ENCODE data around the gene NACC2.

Gene NACC2

DNA sequence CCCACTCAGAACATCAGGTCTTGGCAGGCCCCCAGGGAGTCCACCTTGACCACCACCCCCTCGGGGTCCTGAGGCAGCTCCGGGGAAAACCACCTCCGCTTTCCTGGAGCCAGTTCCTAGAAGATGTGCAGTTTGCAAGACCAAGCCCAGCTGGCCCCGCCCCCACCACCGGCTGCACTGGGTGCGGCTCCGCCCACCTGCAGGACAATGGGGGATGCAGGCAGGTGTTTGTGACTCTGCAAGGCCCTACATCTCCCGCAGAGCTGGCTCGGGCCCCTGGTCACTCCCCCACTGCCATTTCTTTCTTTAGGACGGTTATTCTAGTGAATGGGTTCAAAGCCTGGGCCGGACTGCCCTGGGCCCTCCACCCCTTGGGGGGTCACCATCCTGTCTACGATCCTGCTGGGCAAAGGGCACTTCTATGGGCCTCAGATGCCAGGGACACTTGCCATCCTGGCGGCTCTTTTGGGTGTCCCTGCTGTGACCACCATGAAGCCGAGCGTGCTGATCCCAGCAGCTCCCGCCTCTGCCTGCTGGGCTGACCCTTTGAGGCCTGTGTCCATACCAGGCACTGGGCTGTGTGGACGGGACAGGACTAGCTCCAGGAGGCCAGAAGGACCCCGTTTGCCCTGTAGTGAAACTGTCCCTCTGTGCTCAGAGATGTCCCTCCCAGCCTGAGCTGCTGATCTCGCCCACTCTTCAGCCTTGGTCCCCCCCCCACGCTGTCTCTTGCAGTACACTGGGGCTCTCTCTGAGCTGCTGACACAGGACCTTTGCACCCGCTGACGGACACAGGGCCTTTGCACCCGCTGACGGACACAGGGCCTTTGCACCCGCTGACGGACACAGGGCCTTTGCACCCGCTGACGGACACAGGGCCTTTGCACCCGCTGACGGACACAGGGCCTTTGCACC, 5.9 kb upstream of the NACC2 start:
- H3K4me3 ChIP-seq (ENCODE audit: low read depth, low read length), result no peak overlapping the region
- no peak overlapping the region for H2AFZ ChIP-seq (ENCODE audit: low read length, unreplicated experiment)
- H3K4me1 ChIP-seq (ENCODE audit: control insufficient read depth, insufficient read depth, low read length, unreplicated experiment), result peaks cover 10% of the 10 kb centered on the region
- no peaks in the 10 kb centered on the region for H3K36me3 ChIP-seq (ENCODE audit: insufficient read depth, low read length)
- no peak overlapping the region for H3K27ac ChIP-seq (ENCODE audit: low read depth, low read length)
- H3K27me3 ChIP-seq (ENCODE audit: insufficient read depth, low read length), result no peaks in the 10 kb centered on the region
- no peaks in the 10 kb centered on the region for H3K79me2 ChIP-seq (ENCODE audit: control insufficient read depth, insufficient read depth, low read length, unreplicated experiment)

DNA sequence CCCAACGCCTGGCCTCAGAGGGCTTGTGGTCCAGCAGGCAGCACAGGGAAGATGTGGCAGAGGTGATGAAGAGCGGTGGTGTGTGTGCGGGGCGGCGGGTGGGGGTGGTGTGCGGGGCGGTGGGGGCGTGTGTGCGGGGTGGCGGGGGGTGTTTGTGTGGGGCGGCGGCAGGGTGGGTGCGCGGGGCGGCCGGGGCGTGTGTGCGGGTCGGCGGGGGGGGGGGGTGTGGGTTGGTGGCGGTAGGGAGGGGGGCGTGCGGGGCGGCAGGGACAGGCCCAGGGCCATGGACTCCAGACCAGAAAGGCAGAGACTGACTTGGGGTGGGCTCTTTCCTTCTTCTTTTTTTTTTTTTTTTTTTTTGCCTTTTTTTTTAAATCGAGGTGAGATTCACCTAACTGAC, 4.5 kb upstream of the NACC2 start:
- no peak overlapping the region for H2AFZ ChIP-seq (ENCODE audit: low read length, unreplicated experiment)
- H3K27me3 ChIP-seq (ENCODE audit: insufficient read depth, low read length), result no peaks in the 10 kb centered on the region
- no peaks in the 10 kb centered on the region for H3K36me3 ChIP-seq (ENCODE audit: insufficient read depth, low read length)
- no peak overlapping the region for H3K4me3 ChIP-seq (ENCODE audit: low read depth, low read length)
- no peak overlapping the region for H3K27ac ChIP-seq (ENCODE audit: low read depth, low read length)
- no peaks in the 10 kb centered on the region for H3K4me1 ChIP-seq (ENCODE audit: control insufficient read depth, insufficient read depth, low read length, unreplicated experiment)
- H3K79me2 ChIP-seq (ENCODE audit: control insufficient read depth, insufficient read depth, low read length, unreplicated experiment), result no peaks in the 10 kb centered on the region

DNA sequence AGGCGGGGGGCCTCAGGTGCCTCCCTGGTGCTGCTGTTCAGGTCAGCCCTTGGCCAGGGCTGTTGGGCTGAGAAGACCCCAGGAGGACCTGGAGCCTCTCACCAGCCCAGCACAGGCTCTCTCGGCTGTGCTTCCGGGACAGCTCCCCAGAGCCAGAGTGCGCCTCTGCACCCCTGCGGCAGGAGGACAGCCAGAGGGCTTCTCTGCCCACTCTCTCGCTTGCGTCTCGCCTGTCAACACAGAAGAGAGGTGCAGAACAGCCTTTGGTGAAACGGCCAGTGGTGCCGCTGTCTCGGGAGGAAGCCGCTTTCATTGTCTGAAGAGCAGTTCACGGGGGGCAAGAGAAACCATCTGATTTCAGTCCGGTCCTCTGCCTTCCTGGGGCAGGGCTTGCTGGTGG, 3.8 kb upstream of the NACC2 start:
- no peaks in the 10 kb centered on the region for H3K27me3 ChIP-seq (ENCODE audit: insufficient read depth, low read length)
- H3K79me2 ChIP-seq (ENCODE audit: control insufficient read depth, insufficient read depth, low read length, unreplicated experiment), result peaks cover 7% of the 10 kb centered on the region
- H3K4me1 ChIP-seq (ENCODE audit: control insufficient read depth, insufficient read depth, low read length, unreplicated experiment), result peaks cover 2% of the 10 kb centered on the region
- no peaks in the 10 kb centered on the region for H3K36me3 ChIP-seq (ENCODE audit: insufficient read depth, low read length)
- no peak overlapping the region for H3K4me3 ChIP-seq (ENCODE audit: low read depth, low read length)
- H2AFZ ChIP-seq (ENCODE audit: low read length, unreplicated experiment), result no peak overlapping the region
- no peak overlapping the region for H3K27ac ChIP-seq (ENCODE audit: low read depth, low read length)

DNA sequence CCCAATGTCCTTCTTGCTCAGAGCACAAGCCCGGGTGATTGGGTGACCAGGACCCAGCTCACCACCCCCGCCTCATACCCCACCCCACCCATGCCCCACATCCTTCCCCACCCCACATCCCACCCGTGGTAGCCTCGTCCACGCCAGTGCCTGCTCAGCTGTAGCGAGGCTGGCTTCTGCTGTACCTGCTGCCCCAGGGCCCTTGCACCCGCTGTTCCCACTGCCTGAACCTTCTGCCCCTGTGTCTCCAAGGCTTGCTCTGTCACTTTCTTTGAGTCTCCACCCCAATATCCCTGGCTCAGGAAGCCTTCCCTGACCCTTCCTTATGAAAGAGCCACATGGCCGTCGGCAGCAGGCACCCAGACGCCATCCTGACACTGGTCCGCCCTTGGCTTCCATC, 3.1 kb upstream of the NACC2 start:
- H2AFZ ChIP-seq (ENCODE audit: low read length, unreplicated experiment), result no peak overlapping the region
- peaks cover 7% of the 10 kb centered on the region for H3K4me1 ChIP-seq (ENCODE audit: control insufficient read depth, insufficient read depth, low read length, unreplicated experiment)
- no peaks in the 10 kb centered on the region for H3K36me3 ChIP-seq (ENCODE audit: insufficient read depth, low read length)
- no peak overlapping the region for H3K27ac ChIP-seq (ENCODE audit: low read depth, low read length)
- H3K4me3 ChIP-seq (ENCODE audit: low read depth, low read length), result no peak overlapping the region
- H3K79me2 ChIP-seq (ENCODE audit: control insufficient read depth, insufficient read depth, low read length, unreplicated experiment), result peaks cover 13% of the 10 kb centered on the region
- no peaks in the 10 kb centered on the region for H3K27me3 ChIP-seq (ENCODE audit: insufficient read depth, low read length)

DNA sequence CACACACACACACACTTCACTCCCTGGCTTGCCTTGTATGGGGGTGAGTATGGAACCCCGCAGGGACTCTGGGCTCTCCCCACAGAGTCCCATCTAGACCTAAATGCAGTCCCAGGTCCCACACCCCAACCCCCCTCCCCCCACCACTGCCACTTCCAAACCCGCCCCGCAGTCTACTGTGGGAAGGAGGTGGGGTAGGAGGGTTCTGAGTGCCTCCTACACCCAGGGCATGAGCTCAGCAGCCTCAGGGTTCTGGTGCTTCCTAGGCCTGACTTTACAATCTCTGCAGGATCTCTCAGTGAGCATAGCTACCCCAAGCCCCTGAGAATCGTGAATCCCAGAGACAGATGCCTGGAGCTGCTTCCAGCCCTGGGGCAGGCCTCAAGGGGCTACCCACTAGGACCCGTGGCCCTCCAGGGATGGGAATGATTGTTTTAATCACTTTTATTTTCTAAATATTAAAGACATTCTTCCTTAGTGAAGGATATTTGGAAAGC, 1.5 kb upstream of the NACC2 start:
- H3K27me3 ChIP-seq (ENCODE audit: insufficient read depth, low read length), result no peaks in the 10 kb centered on the region
- peak overlapping the region; percentile 74; the same call in 1 of the 2 replicates for H3K4me3 ChIP-seq (ENCODE audit: low read depth, low read length)
- H3K4me1 ChIP-seq (ENCODE audit: control insufficient read depth, insufficient read depth, low read length, unreplicated experiment), result peaks cover 13% of the 10 kb centered on the region
- H3K27ac ChIP-seq (ENCODE audit: low read depth, low read length), result no peak overlapping the region
- no peaks in the 10 kb centered on the region for H3K36me3 ChIP-seq (ENCODE audit: insufficient read depth, low read length)
- H3K79me2 ChIP-seq (ENCODE audit: control insufficient read depth, insufficient read depth, low read length, unreplicated experiment), result peaks cover 30% of the 10 kb centered on the region
- no peak overlapping the region for H2AFZ ChIP-seq (ENCODE audit: low read length, unreplicated experiment)

DNA sequence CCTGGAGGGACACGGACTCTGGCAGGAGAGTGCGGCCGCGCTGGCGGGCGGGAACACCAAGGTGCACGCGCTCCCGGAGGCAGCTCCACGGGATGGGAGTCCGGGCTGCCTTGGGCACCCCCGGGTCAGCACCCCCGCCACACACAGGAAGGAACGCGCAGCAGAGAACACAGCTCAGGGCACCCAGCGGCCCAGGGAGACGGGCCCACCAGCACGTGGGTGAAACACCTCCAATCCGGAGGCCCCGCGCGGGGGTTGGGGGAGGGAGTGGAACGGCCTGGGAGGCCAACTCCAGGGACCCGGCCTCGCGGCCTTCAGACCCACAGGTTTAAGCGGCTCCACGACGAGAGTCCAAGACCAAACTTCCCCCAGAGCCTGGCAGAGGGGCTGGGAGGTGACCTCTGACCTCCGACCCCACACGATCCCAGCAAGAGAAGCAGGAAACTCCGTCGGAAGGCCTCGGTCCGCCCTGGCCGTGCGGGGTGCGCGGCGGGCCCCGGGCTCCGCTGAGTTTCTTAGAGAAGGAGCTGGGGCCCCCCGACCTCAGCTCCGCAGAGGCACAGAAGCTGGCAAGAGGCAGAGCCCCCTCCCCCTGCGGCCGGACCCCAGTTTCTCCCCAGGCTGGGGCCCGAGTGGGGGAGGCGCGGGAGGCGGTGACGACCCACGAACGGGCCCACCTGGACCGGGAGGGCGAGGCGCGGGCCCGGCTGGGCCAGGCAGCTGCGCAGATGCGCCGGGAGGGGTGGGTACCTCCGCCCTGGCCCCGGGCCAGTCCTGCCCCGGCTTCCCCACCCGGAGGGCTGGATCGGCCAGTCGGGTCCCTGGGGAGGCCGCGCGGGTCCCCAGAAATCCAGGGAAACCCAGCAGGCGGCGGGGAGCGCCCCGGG, 851 bp downstream of the NACC2 start:
- peaks cover 51% of the 10 kb centered on the region for H3K79me2 ChIP-seq (ENCODE audit: control insufficient read depth, insufficient read depth, low read length, unreplicated experiment)
- H3K4me3 ChIP-seq (ENCODE audit: low read depth, low read length), result peak overlapping the region; percentile 80
- peak overlapping the region; percentile 77 for H2AFZ ChIP-seq (ENCODE audit: low read length, unreplicated experiment)
- no peaks in the 10 kb centered on the region for H3K36me3 ChIP-seq (ENCODE audit: insufficient read depth, low read length)
- H3K27ac ChIP-seq (ENCODE audit: low read depth, low read length), result peak overlapping the region; percentile 21
- H3K27me3 ChIP-seq (ENCODE audit: insufficient read depth, low read length), result no peaks in the 10 kb centered on the region
- H3K4me1 ChIP-seq (ENCODE audit: control insufficient read depth, insufficient read depth, low read length, unreplicated experiment), result peaks cover 28% of the 10 kb centered on the region

DNA sequence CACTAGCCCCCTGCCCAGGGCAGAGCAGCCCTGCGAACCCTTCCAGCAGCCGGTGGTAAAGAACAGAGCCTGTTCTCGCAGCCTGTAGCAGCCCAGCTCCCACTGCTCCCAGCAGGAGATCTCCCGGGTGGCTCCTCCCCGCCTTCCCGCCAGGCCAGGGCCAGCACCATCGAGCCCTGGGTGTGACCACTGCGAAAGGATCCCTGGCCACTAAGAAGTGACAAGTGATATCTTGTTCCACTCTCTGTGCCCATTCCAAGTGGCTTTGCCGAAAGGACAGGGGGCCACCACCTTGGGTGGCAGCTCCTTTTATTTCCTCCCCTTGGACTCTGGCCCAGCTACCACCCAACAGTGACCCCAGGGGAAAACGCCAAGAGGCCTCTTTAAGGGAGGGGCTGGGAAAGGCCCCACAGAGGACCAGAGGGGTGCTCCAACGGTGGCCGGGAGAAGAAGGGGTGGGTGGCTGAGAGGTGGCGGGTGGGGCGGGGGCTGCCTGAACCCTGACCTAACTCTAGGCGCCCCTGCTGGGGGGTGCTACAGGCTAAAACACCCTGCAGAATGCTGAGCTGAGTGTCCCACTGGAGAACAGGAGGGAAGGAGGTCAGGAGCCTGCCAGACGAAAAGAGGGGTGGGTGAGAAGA, 1.6 kb downstream of the NACC2 start:
- peaks cover 28% of the 10 kb centered on the region for H3K4me1 ChIP-seq (ENCODE audit: control insufficient read depth, insufficient read depth, low read length, unreplicated experiment)
- H2AFZ ChIP-seq (ENCODE audit: low read length, unreplicated experiment), result no peak overlapping the region
- 0 out of 2 replicates have a peak overlapping the region, but pooled peaks have one; percentile 21 for H3K27ac ChIP-seq (ENCODE audit: low read depth, low read length)
- H3K27me3 ChIP-seq (ENCODE audit: insufficient read depth, low read length), result no peaks in the 10 kb centered on the region
- H3K36me3 ChIP-seq (ENCODE audit: insufficient read depth, low read length), result no peaks in the 10 kb centered on the region
- peak overlapping the region; percentile 80 for H3K4me3 ChIP-seq (ENCODE audit: low read depth, low read length)
- peaks cover 59% of the 10 kb centered on the region for H3K79me2 ChIP-seq (ENCODE audit: control insufficient read depth, insufficient read depth, low read length, unreplicated experiment)

DNA sequence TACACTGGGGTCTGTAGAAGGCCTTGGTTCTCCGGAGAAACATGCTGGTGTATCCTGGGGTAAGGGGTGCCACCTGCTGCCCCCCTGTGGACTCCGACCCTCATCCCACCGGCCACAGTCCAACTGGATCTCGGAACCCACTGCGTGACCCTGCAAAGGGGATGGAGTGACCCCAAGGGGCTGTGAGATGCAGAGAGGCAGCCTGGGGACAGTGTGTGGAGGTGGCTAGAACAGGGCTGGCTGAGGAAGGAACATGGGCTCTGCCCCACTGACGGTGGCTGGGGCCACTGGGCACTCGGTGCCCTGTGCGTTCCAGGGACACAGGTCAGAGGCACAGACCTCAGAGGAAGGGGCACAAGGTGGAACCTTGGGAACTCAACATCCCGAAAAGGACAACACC, 2.3 kb downstream of the NACC2 start:
- Histone ChIP-seq H3K27me3 (ENCODE audit: insufficient read depth, low read length) (no peaks in the 10 kb centered on the region), H3K27ac (ENCODE audit: low read depth, low read length) (no peak overlapping the region), H3K36me3 (ENCODE audit: insufficient read depth, low read length) (no peaks in the 10 kb centered on the region), H3K4me3 (ENCODE audit: low read depth, low read length) (peak overlapping the region; percentile 80), H3K79me2 (ENCODE audit: control insufficient read depth, insufficient read depth, low read length, unreplicated experiment) (peaks cover 64% of the 10 kb centered on the region), H2AFZ (ENCODE audit: low read length, unreplicated experiment) (no peak overlapping the region), H3K4me1 (ENCODE audit: control insufficient read depth, insufficient read depth, low read length, unreplicated experiment) (peaks cover 28% of the 10 kb centered on the region)

DNA sequence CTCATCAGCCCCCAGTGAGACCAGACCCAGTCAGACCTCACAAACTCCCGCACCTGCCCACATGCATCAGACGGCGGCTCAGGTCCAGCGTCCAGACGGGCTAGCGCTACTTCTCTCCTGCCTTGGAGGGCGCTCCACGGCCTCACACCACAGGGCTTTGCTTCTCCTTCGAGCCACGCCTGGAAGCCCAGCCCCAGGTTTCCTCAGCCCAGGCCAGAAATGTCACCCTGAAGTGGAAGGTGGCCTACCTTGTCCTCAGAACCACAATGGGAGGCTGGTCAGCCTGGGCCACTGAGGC, 2.8 kb downstream of the NACC2 start:
- Histone ChIP-seq H3K27me3 (ENCODE audit: insufficient read depth, low read length) (no peaks in the 10 kb centered on the region), H3K4me1 (ENCODE audit: control insufficient read depth, insufficient read depth, low read length, unreplicated experiment) (peaks cover 28% of the 10 kb centered on the region), H3K27ac (ENCODE audit: low read depth, low read length) (no peak overlapping the region), H3K79me2 (ENCODE audit: control insufficient read depth, insufficient read depth, low read length, unreplicated experiment) (peaks cover 68% of the 10 kb centered on the region), H3K36me3 (ENCODE audit: insufficient read depth, low read length) (no peaks in the 10 kb centered on the region), H3K4me3 (ENCODE audit: low read depth, low read length) (no peak overlapping the region), H2AFZ (ENCODE audit: low read length, unreplicated experiment) (no peak overlapping the region)

DNA sequence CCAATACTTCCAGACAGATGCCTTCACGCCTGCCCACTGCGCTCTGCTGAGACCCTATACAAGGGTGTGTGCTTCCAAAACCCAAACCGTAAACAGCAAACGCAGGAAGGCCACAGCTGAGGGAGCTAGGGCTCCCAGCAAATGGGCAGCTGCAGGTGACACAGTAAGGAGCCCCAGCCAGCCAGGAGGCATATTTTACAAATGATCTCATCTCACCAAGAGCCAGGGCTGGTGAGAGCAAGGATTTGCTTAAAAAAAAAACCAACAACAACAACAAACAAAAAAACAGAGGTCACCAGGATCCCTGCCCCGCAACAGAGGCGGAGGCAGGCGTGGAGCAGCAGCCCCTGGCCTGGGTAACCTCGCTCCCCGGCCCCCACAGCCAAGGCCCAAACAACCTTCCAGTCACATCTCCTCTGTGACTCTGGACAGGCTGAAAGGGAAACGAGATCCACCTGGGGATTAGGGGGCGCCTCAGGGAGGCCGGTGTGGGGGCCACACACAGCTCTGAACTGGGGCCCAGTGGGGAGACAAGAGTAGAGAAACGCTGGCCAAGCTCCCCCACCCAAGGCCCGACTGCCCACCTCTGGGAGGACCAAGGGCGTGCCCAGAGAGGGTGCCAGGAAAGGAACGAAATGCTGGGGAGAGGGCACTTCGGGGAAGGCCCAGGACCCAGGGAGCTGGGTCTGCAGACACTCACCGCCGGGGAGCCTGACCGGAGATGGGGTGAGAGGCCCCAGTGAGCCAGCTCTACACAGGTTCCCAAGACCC, 3.3 kb downstream of the NACC2 start:
- Histone ChIP-seq H3K4me1 (ENCODE audit: control insufficient read depth, insufficient read depth, low read length, unreplicated experiment) (peaks cover 28% of the 10 kb centered on the region), H3K4me3 (ENCODE audit: low read depth, low read length) (no peak overlapping the region), H3K36me3 (ENCODE audit: insufficient read depth, low read length) (no peaks in the 10 kb centered on the region), H3K27ac (ENCODE audit: low read depth, low read length) (no peak overlapping the region), H3K79me2 (ENCODE audit: control insufficient read depth, insufficient read depth, low read length, unreplicated experiment) (peaks cover 74% of the 10 kb centered on the region), H3K27me3 (ENCODE audit: insufficient read depth, low read length) (no peaks in the 10 kb centered on the region), H2AFZ (ENCODE audit: low read length, unreplicated experiment) (no peak overlapping the region)
